HFFc6 (cell line): ENCODE data around the gene BCO1. TPM values are rescaled to one million over a fixed set of nuclear protein-coding genes. Genes with fewer than 3 reads are reported as not detected.

ENCODE experiments used
- DNase-seq: peaks from one replicate; pipeline ENCODE4 v3.0.0-alpha.2; 2018
- H3K27ac Mint-ChIP-seq: 2 replicates; pipeline ENCODE4 v1.8.0; 2020; ENCODE audit warnings: mild to moderate bottlenecking, mixed read lengths
- H3K27me3 Mint-ChIP-seq: 2 replicates; pipeline ENCODE4 v1.8.0; 2021; ENCODE audit warnings: mild to moderate bottlenecking, moderate library complexity, mixed read lengths; ENCODE audit not compliant: insufficient read depth
- H3K36me3 Mint-ChIP-seq: 2 replicates; pipeline ENCODE4 v1.8.0; 2021; ENCODE audit warnings: low read depth, mixed read lengths
- H3K4me1 Mint-ChIP-seq: 2 replicates; pipeline ENCODE4 v1.8.0; 2020; ENCODE audit warnings: low read depth, mixed read lengths
- H3K4me3 Mint-ChIP-seq: 2 replicates; pipeline ENCODE4 v1.8.0; 2020; ENCODE audit warnings: mild to moderate bottlenecking, moderate library complexity, mixed read lengths
- H3K9me3 Mint-ChIP-seq: 2 replicates; pipeline ENCODE4 v1.8.0; 2020; ENCODE audit warnings: mild to moderate bottlenecking, mixed read lengths
- CTCF ChIP-seq: fragments of 200-600 bp; sonication (generic); IDR thresholded peaks from 2 replicates; pipeline ENCODE4 v1.5.0; 2021; ENCODE audit warnings: antibody characterized with exemption, mild to moderate bottlenecking
- total RNA-seq, 6 experiments: library from RNA; stranded (reverse); fragmentation: NEBNext Ultra II Directional; extraction: Animal tissue kit (Norgen Biotek cat#: 25700); gene quantifications; 2 replicates in 1 of 6; 3 replicates in 5 of 6; pipeline ENCODE4 v1.2.3, GENCODE V29; 2021

The BCO1 gene
- total RNA-seq, 6 experiments from 2014 or later = not detected

DNA sequence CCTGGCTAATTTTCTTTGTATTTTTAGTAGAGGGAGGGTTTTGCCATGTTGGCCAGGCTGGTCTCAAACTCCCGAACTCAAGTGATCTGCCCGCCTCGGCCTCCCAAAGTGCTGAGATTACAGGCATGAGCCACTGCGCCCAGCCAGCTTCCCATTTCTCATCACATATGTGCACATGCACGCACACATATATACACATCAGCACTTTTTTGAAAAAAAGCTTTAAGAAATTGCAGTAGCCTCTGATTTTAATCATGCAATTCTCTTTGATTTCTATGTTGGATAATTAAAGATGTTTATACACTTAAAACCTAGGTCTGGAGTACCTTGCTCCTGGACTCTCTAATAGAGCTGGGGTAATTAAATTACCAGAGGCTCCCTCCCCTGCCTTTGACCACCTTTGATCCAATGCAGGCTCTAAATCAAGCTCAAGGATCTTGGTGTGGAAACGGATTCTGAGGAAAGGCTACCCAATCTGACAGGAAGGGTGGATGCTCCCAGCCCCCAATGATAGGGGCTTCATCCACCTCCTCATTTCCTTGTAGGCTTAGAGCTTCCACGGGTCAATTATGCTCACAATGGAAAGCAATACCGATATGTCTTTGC lies 46.6 kb downstream of the BCO1 start:
- Mint-ChIP-seq H3K27ac (no peak overlapping the region), H3K36me3 (no peaks in the 10 kb centered on the region), H3K27me3 (peaks cover 29% of the 10 kb centered on the region), H3K4me3 (no peak overlapping the region), H3K4me1 (peaks cover 9% of the 10 kb centered on the region), H3K9me3 (no peaks in the 10 kb centered on the region)
- no peak for TF ChIP-seq CTCF
- DNase-seq = no peak

GRCh38 chr16:81286190-81286589 lies 47.7 kb downstream of the BCO1 start:
- Mint-ChIP-seq H3K27ac (no peak overlapping the region), H3K36me3 (no peaks in the 10 kb centered on the region), H3K9me3 (no peaks in the 10 kb centered on the region), H3K4me1 (no peaks in the 10 kb centered on the region), H3K27me3 (peaks cover 29% of the 10 kb centered on the region), H3K4me3 (no peak overlapping the region)
- TF ChIP-seq CTCF = no peak
- DNase-seq = no peak

DNA sequence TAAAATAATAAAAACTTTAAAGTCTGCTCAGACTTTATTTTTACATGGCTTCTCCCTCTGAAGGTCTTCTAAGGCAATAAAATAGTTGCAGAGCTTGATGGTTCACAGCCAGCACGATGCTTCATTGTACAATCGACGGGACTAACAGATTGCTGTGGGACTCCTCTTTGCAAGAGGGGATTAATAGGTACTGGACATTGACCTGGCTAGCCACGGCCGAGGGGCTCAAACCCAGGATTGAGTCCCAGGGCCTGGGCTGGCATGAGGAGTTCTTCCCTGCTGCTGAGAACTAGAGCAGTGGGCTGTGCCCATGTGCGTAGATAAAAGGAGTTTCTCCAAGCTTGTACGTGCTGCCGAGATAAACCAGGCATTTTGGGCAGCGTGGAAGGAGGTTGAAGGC lies 52.6 kb downstream of the BCO1 start:
- H3K9me3 Mint-ChIP-seq = no peaks in the 10 kb centered on the region
- peaks cover 23% of the 10 kb centered on the region for H3K27me3 Mint-ChIP-seq
- 0 out of 2 replicates have a peak, but pooled peaks cover 8% of the 10 kb centered on the region for H3K4me1 Mint-ChIP-seq
- no peaks in the 10 kb centered on the region for H3K36me3 Mint-ChIP-seq
- TF ChIP-seq CTCF = no peak
- no peak overlapping the region for H3K27ac Mint-ChIP-seq
- no peak for DNase-seq
- H3K4me3 Mint-ChIP-seq = no peak overlapping the region

DNA sequence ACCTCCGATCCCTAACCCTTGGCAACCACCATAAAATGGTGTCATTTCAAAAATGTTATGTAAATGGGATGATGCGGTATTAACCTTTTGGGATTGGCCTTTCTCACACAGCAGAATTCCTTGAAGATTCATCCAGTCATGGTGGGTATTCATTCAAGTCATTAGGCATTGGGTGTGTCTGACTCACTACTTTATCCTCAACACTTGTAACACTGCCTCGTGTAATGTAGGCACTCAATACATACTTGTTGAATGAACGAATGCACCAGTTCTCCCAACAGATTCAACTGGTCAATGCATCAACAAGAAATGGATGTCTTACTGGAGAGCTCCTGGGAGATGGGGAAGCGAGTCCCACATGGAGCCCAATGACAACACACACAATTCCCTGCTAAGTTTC lies 54.4 kb downstream of the BCO1 start:
- Mint-ChIP-seq H3K4me1 (0 out of 2 replicates have a peak, but pooled peaks cover 8% of the 10 kb centered on the region), H3K27me3 (peaks cover 18% of the 10 kb centered on the region), H3K27ac (no peak overlapping the region), H3K36me3 (no peaks in the 10 kb centered on the region), H3K9me3 (no peaks in the 10 kb centered on the region), H3K4me3 (no peak overlapping the region)
- TF ChIP-seq CTCF = no peak
- no peak for DNase-seq

- H3K27ac Mint-ChIP-seq = no peak overlapping the region
- no peak overlapping the region for H3K4me3 Mint-ChIP-seq
- H3K36me3 Mint-ChIP-seq = no peaks in the 10 kb centered on the region
- H3K27me3 Mint-ChIP-seq = peaks cover 18% of the 10 kb centered on the region
- no peak for DNase-seq
- no peaks in the 10 kb centered on the region for H3K9me3 Mint-ChIP-seq
- no peak for TF ChIP-seq CTCF
- H3K4me1 Mint-ChIP-seq = 0 out of 2 replicates have a peak, but pooled peaks cover 8% of the 10 kb centered on the region
These were observed 55.7 kb downstream of the BCO1 start for GRCh38 chr16:81293909-81294802.
